Nephron (organoid): Measurements from ENCODE around the gene ABHD12.

Experiments
- H3K27ac Mint-ChIP-seq, 3 experiments: 2 replicates each; pipeline ENCODE4 v1.8.0; 2020; ENCODE audit warnings: mixed read lengths in 3 of 3, mild to moderate bottlenecking in 2 of 3, moderate library complexity in 1 of 3
- H3K27me3 Mint-ChIP-seq: 2 replicates; pipeline ENCODE4 v1.8.0; 2021; ENCODE audit warnings: low read depth, mild to moderate bottlenecking, moderate library complexity, mixed read lengths
- H3K36me3 Mint-ChIP-seq: 2 replicates; pipeline ENCODE4 v1.8.0; 2020; ENCODE audit warnings: low read depth, mixed read lengths
- H3K4me1 Mint-ChIP-seq: 2 replicates; pipeline ENCODE4 v1.8.0; 2020; ENCODE audit warnings: mixed read lengths
- H3K4me3 Mint-ChIP-seq, 3 experiments: 2 replicates each; pipeline ENCODE4 v1.8.0; 2020; ENCODE audit warnings: mild to moderate bottlenecking in 3 of 3, mixed read lengths in 3 of 3, moderate library complexity in 2 of 3
- H3K9me3 Mint-ChIP-seq: 2 replicates; pipeline ENCODE4 v1.8.0; 2020; ENCODE audit warnings: mixed read lengths
- TF ChIP-seq, protein P1 (sequence below), 3 experiments: fragments of 200-600 bp; sonication (generic); IDR thresholded peaks; one replicate each; pipeline ENCODE4 v1.5.0; 2021; ENCODE audit warnings: antibody characterized with exemption in 3 of 3; ENCODE audit not compliant: unreplicated experiment in 3 of 3

ABHD12 gene

DNA sequence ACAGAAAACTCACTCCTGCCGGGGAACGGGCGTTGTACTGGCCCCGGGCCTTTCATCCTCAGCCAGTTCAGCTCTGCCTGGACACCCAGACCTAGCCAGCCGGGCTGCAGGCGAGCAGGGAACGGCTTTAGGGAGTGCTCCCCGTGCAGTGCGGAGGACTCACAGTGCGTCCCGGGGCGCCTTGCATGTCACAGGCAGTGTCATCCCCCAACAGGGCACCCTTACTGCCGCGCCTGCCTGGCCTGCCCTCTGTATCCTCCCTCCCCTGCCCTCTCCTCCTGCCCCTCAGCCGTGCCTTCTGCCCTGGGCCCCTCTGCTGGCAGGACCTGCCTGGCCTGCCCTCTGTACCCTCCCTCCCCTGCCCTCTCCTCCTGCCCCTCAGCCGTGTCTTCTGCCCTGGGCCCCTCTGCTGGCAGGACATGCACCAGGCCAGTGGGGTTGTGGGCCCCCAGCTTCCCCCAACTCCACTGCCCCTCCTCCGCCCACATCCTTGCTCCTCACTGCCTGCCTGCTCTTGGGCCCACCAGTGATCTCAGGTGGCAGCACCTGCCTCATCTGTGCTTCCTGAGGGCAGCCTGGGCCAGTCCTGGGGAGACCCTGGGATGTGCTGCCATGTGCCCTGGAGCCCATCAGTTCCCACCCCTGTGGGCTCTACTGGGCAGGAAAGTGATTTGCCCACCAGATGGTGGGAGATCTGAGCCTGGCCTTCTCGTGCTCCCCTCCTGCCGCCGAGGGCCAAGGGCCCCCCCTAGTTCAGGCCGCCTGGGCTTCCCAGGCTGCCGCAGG is 99.8 kb downstream of the ABHD12 start:
- H3K9me3 Mint-ChIP-seq, result no peaks in the 10 kb centered on the region
- no peaks in the 10 kb centered on the region for H3K27me3 Mint-ChIP-seq
- H3K4me3 Mint-ChIP-seq, result no peak overlapping the region
- TF ChIP-seq, protein P1, sequence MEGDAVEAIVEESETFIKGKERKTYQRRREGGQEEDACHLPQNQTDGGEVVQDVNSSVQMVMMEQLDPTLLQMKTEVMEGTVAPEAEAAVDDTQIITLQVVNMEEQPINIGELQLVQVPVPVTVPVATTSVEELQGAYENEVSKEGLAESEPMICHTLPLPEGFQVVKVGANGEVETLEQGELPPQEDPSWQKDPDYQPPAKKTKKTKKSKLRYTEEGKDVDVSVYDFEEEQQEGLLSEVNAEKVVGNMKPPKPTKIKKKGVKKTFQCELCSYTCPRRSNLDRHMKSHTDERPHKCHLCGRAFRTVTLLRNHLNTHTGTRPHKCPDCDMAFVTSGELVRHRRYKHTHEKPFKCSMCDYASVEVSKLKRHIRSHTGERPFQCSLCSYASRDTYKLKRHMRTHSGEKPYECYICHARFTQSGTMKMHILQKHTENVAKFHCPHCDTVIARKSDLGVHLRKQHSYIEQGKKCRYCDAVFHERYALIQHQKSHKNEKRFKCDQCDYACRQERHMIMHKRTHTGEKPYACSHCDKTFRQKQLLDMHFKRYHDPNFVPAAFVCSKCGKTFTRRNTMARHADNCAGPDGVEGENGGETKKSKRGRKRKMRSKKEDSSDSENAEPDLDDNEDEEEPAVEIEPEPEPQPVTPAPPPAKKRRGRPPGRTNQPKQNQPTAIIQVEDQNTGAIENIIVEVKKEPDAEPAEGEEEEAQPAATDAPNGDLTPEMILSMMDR (IDR thresholded peaks at IDR 0.05; ENCODE audit: unreplicated experiment in 3 of 3), result no peak
- H3K36me3 Mint-ChIP-seq, result peaks cover 37% of the 10 kb centered on the region
- no peak overlapping the region for H3K27ac Mint-ChIP-seq
- H3K4me1 Mint-ChIP-seq, result peaks cover 10% of the 10 kb centered on the region

DNA sequence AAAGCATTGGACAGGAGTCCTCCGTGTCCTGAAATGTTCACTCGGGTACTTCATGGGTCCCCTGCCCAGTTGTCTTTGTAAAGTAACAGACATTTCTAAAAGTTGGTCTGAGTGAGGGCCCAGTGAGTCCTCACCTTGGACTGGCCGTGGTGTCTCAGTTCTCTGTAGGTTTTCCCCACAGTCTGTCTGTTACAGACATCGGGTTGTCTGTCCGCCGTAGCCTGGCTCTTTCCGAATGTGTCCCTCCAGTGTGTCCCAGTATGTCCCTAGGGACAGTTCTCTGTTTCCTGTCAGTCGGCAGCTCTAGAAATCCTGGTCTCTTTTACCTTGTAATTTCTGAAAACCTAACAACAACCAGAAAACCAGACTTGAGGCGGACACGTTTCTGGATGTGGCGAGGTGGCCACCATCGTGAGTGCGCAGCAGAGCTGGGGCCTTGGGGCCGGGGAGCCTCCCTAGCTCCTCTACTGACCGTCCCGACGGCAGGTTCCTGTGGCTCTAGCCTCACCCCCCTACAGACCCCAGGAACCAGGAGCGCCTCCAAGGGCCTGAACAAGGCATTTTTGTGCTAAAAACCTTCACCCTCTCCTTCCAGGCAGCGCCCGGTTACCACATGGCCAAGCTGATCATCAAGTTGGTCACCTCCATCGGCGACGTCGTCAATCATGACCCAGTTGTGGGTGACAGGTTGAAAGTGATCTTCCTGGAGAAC is 100.6 kb downstream of the ABHD12 start:
- TF ChIP-seq, protein P1 (IDR thresholded peaks at IDR 0.05; ENCODE audit: unreplicated experiment in 3 of 3), result no peak
- Mint-ChIP-seq H3K9me3 (no peaks in the 10 kb centered on the region), H3K36me3 (peaks cover 45% of the 10 kb centered on the region), H3K4me1 (peaks cover 6% of the 10 kb centered on the region), H3K27me3 (no peaks in the 10 kb centered on the region), H3K4me3 (no peak overlapping the region), H3K27ac (no peak overlapping the region)

DNA sequence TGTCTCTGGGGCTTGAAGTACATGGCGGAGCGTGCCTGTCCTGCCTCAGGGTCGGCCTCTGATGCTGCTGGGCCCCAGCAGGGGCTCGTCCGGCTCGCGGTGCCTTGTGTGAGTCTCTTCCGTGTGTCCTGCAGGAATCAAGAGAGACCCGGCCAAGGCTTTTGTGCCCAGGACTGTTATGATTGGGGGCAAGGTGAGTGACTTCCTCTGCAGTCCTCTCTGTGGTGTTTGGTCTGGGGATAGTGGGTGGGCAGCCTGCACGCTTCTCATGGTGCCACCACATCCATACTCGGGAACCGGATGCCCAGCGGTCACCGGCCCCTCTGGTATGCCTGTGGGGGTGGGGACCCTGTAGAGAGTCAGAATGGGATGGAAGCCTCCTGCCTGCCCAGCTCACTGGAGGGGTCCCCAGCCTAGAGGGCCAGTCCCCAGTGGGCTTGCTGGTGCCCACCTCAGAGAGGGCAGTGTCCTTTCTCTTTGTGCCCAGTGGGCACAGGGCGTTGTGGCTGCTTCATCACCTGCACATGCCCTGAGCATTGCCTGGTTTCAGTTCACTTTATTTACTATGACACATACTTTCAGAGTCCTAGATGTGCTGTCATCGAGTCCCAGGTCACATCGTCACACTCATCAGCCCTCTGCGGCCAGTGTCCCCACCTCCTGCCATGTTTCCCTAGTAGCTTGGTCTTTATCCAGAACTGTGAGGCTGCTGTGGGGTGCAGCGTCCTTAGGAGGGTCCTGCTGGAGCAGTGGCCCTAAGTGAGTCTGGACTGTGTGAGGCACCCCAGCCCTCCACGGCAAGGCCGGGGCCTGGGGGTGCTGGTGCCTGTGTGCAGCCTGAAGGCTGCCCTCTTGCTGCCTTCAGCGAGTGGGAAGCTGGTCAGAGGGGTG is 102.1 kb downstream of the ABHD12 start:
- H3K36me3 Mint-ChIP-seq, result peaks cover 49% of the 10 kb centered on the region
- H3K9me3 Mint-ChIP-seq, result no peaks in the 10 kb centered on the region
- TF ChIP-seq, protein P1 (IDR thresholded peaks at IDR 0.05; ENCODE audit: unreplicated experiment in 3 of 3), result no peak
- H3K27me3 Mint-ChIP-seq, result no peaks in the 10 kb centered on the region
- H3K27ac Mint-ChIP-seq, result no peak overlapping the region
- H3K4me3 Mint-ChIP-seq, result no peak overlapping the region
- no peaks in the 10 kb centered on the region for H3K4me1 Mint-ChIP-seq

DNA sequence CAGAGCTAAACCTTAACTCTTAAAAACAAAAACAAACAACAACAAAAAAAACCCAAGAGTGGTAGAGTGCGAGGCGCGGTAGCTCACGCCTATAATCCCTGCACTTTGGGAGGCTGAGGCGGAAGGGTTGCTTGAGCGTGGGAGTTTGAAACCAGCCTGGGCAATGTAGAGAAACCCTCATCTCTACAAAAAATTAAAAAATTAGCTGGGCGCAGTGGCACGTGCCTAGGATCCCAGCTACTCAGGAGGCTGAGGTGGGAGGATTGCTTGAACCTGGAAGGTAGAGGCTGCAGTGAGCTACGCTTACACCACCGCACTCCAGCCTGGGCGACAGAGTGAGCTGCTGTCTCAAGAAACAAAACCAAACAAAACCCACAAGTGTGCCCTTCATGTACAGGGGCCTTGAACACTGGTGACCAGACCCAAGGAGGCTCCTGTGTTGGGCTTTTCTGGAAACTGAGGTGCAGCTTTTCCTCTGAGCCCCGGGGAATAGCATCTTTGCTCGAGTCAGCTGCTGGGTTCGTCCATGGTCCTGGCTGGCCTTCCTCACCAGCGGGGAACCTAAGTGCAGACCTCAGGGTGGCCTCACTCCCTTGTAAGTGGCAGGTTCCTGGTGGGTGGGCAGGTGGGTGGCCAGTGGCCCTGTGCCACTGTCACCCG is 102.9 kb downstream of the ABHD12 start:
- Mint-ChIP-seq H3K27me3 (no peaks in the 10 kb centered on the region), H3K9me3 (no peaks in the 10 kb centered on the region), H3K4me3 (no peak overlapping the region), H3K36me3 (peaks cover 45% of the 10 kb centered on the region), H3K27ac (no peak overlapping the region), H3K4me1 (no peaks in the 10 kb centered on the region)
- TF ChIP-seq, protein P1 (IDR thresholded peaks at IDR 0.05; ENCODE audit: unreplicated experiment in 3 of 3), result no peak

DNA sequence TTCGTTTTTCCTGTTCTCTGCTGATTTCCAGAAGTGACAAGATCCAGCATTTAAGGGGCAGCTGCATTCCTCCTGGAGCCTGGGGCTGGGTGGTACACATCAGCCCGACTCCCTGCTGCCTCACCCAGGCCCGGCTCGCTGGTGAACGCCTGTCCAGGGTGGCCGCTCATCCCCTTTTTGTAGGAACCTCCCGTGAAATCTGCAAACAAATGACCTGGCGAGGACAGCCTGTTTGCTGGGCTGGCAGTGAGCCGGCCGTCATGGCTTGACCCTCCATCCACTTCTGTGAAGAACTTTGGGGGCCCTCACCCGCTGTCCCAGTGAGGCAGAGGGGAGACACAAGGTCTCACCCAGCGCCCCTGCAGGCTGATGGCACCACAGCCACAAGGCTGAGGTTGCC is 103.7 kb downstream of the ABHD12 start:
- TF ChIP-seq, protein P1 (IDR thresholded peaks at IDR 0.05; ENCODE audit: unreplicated experiment in 3 of 3), result no peak
- Mint-ChIP-seq H3K4me3 (no peak overlapping the region), H3K27me3 (no peaks in the 10 kb centered on the region), H3K9me3 (no peaks in the 10 kb centered on the region), H3K4me1 (no peaks in the 10 kb centered on the region), H3K27ac (no peak overlapping the region), H3K36me3 (peaks cover 51% of the 10 kb centered on the region)
